Stimulated activated naive CD8-positive, alpha-beta T cell treated with anti-CD3 and anti-CD28 coated beads, Interleukin-15, Interleukin-2, amounts not matched to agents 100 ng/mL and 50 ng/mL, for 24 hours (primary cell): ENCODE results near the gene MAPK11.

Experiments
- H3K27ac Mint-ChIP-seq: one replicate; pipeline ENCODE4 v1.8.0; 2021; ENCODE audit warnings: mild to moderate bottlenecking, mixed read lengths
- H3K27me3 Mint-ChIP-seq: one replicate; pipeline ENCODE4 v1.8.0; 2021; ENCODE audit warnings: mixed read lengths
- H3K36me3 Mint-ChIP-seq: one replicate; pipeline ENCODE4 v1.8.0; 2021; ENCODE audit warnings: low read depth, mixed read lengths
- H3K4me1 Mint-ChIP-seq: one replicate; pipeline ENCODE4 v1.8.0; 2021; ENCODE audit warnings: low read depth, mixed read lengths
- H3K4me3 Mint-ChIP-seq: one replicate; pipeline ENCODE4 v1.8.0; 2021; ENCODE audit warnings: mild to moderate bottlenecking, mixed read lengths
- H3K9me3 Mint-ChIP-seq: one replicate; pipeline ENCODE4 v1.8.0; 2021; ENCODE audit warnings: mixed read lengths

The MAPK11 gene

GRCh38 chr22:50257451-50258360 lies 12.5 kb downstream of the MAPK11 start:
- H3K4me3 Mint-ChIP-seq: no peak overlapping the region
- H3K27me3 Mint-ChIP-seq: peaks cover 8% of the 10 kb centered on the region
- no peaks in the 10 kb centered on the region for H3K9me3 Mint-ChIP-seq
- H3K4me1 Mint-ChIP-seq: peaks cover 7% of the 10 kb centered on the region
- H3K27ac Mint-ChIP-seq: no peak overlapping the region
- H3K36me3 Mint-ChIP-seq: no peaks in the 10 kb centered on the region

GRCh38 chr22:50257041-50257440 lies 13.1 kb downstream of the MAPK11 start:
- no peaks in the 10 kb centered on the region for H3K9me3 Mint-ChIP-seq
- H3K27ac Mint-ChIP-seq: no peak overlapping the region
- no peaks in the 10 kb centered on the region for H3K36me3 Mint-ChIP-seq
- peaks cover 2% of the 10 kb centered on the region for H3K27me3 Mint-ChIP-seq
- H3K4me3 Mint-ChIP-seq: no peak overlapping the region
- H3K4me1 Mint-ChIP-seq: peaks cover 2% of the 10 kb centered on the region

- no peak overlapping the region for H3K27ac Mint-ChIP-seq
- H3K4me3 Mint-ChIP-seq: no peak overlapping the region
- H3K9me3 Mint-ChIP-seq: no peaks in the 10 kb centered on the region
- no peaks in the 10 kb centered on the region for H3K27me3 Mint-ChIP-seq
- H3K4me1 Mint-ChIP-seq: no peaks in the 10 kb centered on the region
- no peaks in the 10 kb centered on the region for H3K36me3 Mint-ChIP-seq
These were observed 13.8 kb downstream of the MAPK11 start for GRCh38 chr22:50256258-50256862.

GRCh38 chr22:50255607-50256006 lies 14.6 kb downstream of the MAPK11 start:
- H3K36me3 Mint-ChIP-seq: no peaks in the 10 kb centered on the region
- H3K9me3 Mint-ChIP-seq: no peaks in the 10 kb centered on the region
- H3K4me1 Mint-ChIP-seq: no peaks in the 10 kb centered on the region
- H3K4me3 Mint-ChIP-seq: no peak overlapping the region
- no peaks in the 10 kb centered on the region for H3K27me3 Mint-ChIP-seq
- H3K27ac Mint-ChIP-seq: no peak overlapping the region

GRCh38 chr22:50255099-50255498 lies 15.1 kb downstream of the MAPK11 start:
- H3K4me3 Mint-ChIP-seq: no peak overlapping the region
- no peaks in the 10 kb centered on the region for H3K9me3 Mint-ChIP-seq
- H3K27me3 Mint-ChIP-seq: no peaks in the 10 kb centered on the region
- peaks cover 3% of the 10 kb centered on the region for H3K4me1 Mint-ChIP-seq
- no peaks in the 10 kb centered on the region for H3K36me3 Mint-ChIP-seq
- H3K27ac Mint-ChIP-seq: no peak overlapping the region

- H3K9me3 Mint-ChIP-seq: no peaks in the 10 kb centered on the region
- peaks cover 8% of the 10 kb centered on the region for H3K4me1 Mint-ChIP-seq
- no peaks in the 10 kb centered on the region for H3K36me3 Mint-ChIP-seq
- no peak overlapping the region for H3K27ac Mint-ChIP-seq
- no peak overlapping the region for H3K4me3 Mint-ChIP-seq
- no peaks in the 10 kb centered on the region for H3K27me3 Mint-ChIP-seq
These were observed 16.2 kb downstream of the MAPK11 start for GRCh38 chr22:50253941-50254340.

- Mint-ChIP-seq H3K36me3 (no peaks in the 10 kb centered on the region), H3K9me3 (no peaks in the 10 kb centered on the region), H3K4me3 (no peak overlapping the region), H3K27ac (no peak overlapping the region), H3K27me3 (no peaks in the 10 kb centered on the region), H3K4me1 (peaks cover 8% of the 10 kb centered on the region)
These were observed 16.9 kb downstream of the MAPK11 start for GRCh38 chr22:50253046-50253915.

GRCh38 chr22:50252082-50253045 lies 17.8 kb downstream of the MAPK11 start:
- H3K27ac Mint-ChIP-seq: no peak overlapping the region
- H3K27me3 Mint-ChIP-seq: no peaks in the 10 kb centered on the region
- no peaks in the 10 kb centered on the region for H3K36me3 Mint-ChIP-seq
- H3K4me1 Mint-ChIP-seq: peaks cover 8% of the 10 kb centered on the region
- no peaks in the 10 kb centered on the region for H3K9me3 Mint-ChIP-seq
- H3K4me3 Mint-ChIP-seq: peak overlapping the region; percentile 26

GRCh38 chr22:50251477-50252081 lies 18.6 kb downstream of the MAPK11 start:
- H3K9me3 Mint-ChIP-seq: no peaks in the 10 kb centered on the region
- no peaks in the 10 kb centered on the region for H3K36me3 Mint-ChIP-seq
- H3K27me3 Mint-ChIP-seq: no peaks in the 10 kb centered on the region
- H3K4me1 Mint-ChIP-seq: peaks cover 8% of the 10 kb centered on the region
- H3K27ac Mint-ChIP-seq: no peak overlapping the region
- H3K4me3 Mint-ChIP-seq: peak overlapping the region; percentile 26

GRCh38 chr22:50250555-50251476 lies 19.4 kb downstream of the MAPK11 start, which contains the start of gene HDAC10:
Gene HDAC10 (minus strand): TSS chr22:50251265. CDS start chr22:50251032, 233 bp downstream.
- H3K4me3 Mint-ChIP-seq: peak within 1 kb of the TSS; percentile 86
- H3K27me3 Mint-ChIP-seq: no peaks in the 10 kb centered on the region
- H3K9me3 Mint-ChIP-seq: no peaks in the 10 kb centered on the region
- peak within 1 kb of the TSS; percentile 84 for H3K27ac Mint-ChIP-seq
- no peaks in the 10 kb centered on the region for H3K36me3 Mint-ChIP-seq
- peaks cover 11% of the 10 kb centered on the region for H3K4me1 Mint-ChIP-seq

- Mint-ChIP-seq H3K27ac (peak overlapping the region; percentile 61), H3K4me1 (peaks cover 11% of the 10 kb centered on the region), H3K4me3 (peak overlapping the region; percentile 86), H3K27me3 (no peaks in the 10 kb centered on the region), H3K36me3 (no peaks in the 10 kb centered on the region), H3K9me3 (no peaks in the 10 kb centered on the region)
These were observed 20.0 kb downstream of the MAPK11 start for GRCh38 chr22:50250249-50250554.

GRCh38 chr22:50249341-50250248 lies 20.6 kb downstream of the MAPK11 start:
- H3K27ac Mint-ChIP-seq: peak overlapping the region; percentile 61

More at GRCh38 chr22:50249341-50250248, 20.6 kb downstream of the MAPK11 start:
- H3K36me3 Mint-ChIP-seq: peaks cover 4% of the 10 kb centered on the region
- no peaks in the 10 kb centered on the region for H3K27me3 Mint-ChIP-seq
- H3K4me3 Mint-ChIP-seq: peak overlapping the region; percentile 86
- H3K9me3 Mint-ChIP-seq: no peaks in the 10 kb centered on the region
- peaks cover 15% of the 10 kb centered on the region for H3K4me1 Mint-ChIP-seq
